ENCODE measurements around the gene IARS2.
A peak's percentile ranks its signal among the peaks of the same experiment; 100 is the strongest.
"Not testable (repeated sequence)": the region's sequence is repeated elsewhere in the genome, so short reads cannot be mapped to it uniquely, and the experiment has no call there.

IARS2 gene

GRCh38 chr1:220169887-220170286 lies 76.0 kb downstream of the IARS2 start:
- not testable (repeated sequence) for FAIRE-seq

GRCh38 chr1:220170836-220171526 lies 77.0 kb downstream of the IARS2 start:
- no peak for FAIRE-seq

- no peak for FAIRE-seq
Observed at GRCh38 chr1:220176540-220176939, 82.6 kb downstream of the IARS2 start.

GRCh38 chr1:220182111-220182510 lies 88.2 kb downstream of the IARS2 start:
- no peak for FAIRE-seq

GRCh38 chr1:220182656-220183055 lies 88.7 kb downstream of the IARS2 start:
- FAIRE-seq: no peak

GRCh38 chr1:220184506-220184905 lies 90.6 kb downstream of the IARS2 start:
- no peak for FAIRE-seq

GRCh38 chr1:220186752-220187151 lies 92.8 kb downstream of the IARS2 start:
- no peak for FAIRE-seq

- no peak for FAIRE-seq
Observed at GRCh38 chr1:220188538-220188937, 94.6 kb downstream of the IARS2 start.

GRCh38 chr1:220189750-220190347 lies 95.9 kb downstream of the IARS2 start:
- FAIRE-seq: peak; percentile 95

GRCh38 chr1:220195701-220196100 lies 101.8 kb downstream of the IARS2 start:
- no peak for FAIRE-seq
